Endothelial cell (in vitro differentiated cells): ENCODE measurements around the gene GPHA2. TPM values are rescaled to one million over a fixed set of nuclear protein-coding genes. Genes with fewer than 3 reads are reported as not detected.
A peak's percentile ranks its signal among the peaks of the same experiment; 100 is the strongest.

Source experiments
- DNase-seq: peaks from one replicate; pipeline ENCODE4 v3.0.0; 2021; ENCODE audit warnings: low spot score
- H3K27ac Mint-ChIP-seq: one replicate; pipeline ENCODE4 v1.8.0; 2021; ENCODE audit warnings: mixed read lengths, inconsistent platforms; ENCODE audit not compliant: unreplicated experiment
- H3K27me3 Mint-ChIP-seq: one replicate; pipeline ENCODE4 v1.8.0; 2021; ENCODE audit warnings: mild to moderate bottlenecking, moderate library complexity, mixed read lengths, inconsistent platforms; ENCODE audit not compliant: unreplicated experiment
- H3K36me3 Mint-ChIP-seq: one replicate; pipeline ENCODE4 v1.8.0; 2021; ENCODE audit warnings: mild to moderate bottlenecking, low read depth, mixed read lengths, inconsistent platforms; ENCODE audit not compliant: unreplicated experiment
- H3K4me1 Mint-ChIP-seq: one replicate; pipeline ENCODE4 v1.8.0; 2021; ENCODE audit warnings: mild to moderate bottlenecking, mixed read lengths, inconsistent platforms; ENCODE audit not compliant: unreplicated experiment
- H3K4me3 Mint-ChIP-seq: one replicate; pipeline ENCODE4 v1.8.0; 2021; ENCODE audit warnings: mild to moderate bottlenecking, mixed read lengths, inconsistent platforms; ENCODE audit not compliant: unreplicated experiment
- H3K9me3 Mint-ChIP-seq: one replicate; pipeline ENCODE4 v1.8.0; 2021; ENCODE audit warnings: mixed read lengths, inconsistent platforms; ENCODE audit not compliant: unreplicated experiment
- CTCF ChIP-seq: fragments of 200-600 bp; sonication (generic); IDR thresholded peaks from one replicate; pipeline ENCODE4 v1.5.0; 2021; ENCODE audit warnings: antibody characterized with exemption; ENCODE audit not compliant: unreplicated experiment
- total RNA-seq: library from RNA; stranded (reverse); fragmentation: NEBNext Ultra II Directional; extraction: Animal tissue kit (Norgen Biotek cat#: 25700); gene quantifications from one replicate; pipeline ENCODE4 v1.2.1, GENCODE V29; 2021; ENCODE audit not compliant: unreplicated experiment

GPHA2 gene
- total RNA-seq, 1 donor from 2014 or later, result not detected

DNA sequence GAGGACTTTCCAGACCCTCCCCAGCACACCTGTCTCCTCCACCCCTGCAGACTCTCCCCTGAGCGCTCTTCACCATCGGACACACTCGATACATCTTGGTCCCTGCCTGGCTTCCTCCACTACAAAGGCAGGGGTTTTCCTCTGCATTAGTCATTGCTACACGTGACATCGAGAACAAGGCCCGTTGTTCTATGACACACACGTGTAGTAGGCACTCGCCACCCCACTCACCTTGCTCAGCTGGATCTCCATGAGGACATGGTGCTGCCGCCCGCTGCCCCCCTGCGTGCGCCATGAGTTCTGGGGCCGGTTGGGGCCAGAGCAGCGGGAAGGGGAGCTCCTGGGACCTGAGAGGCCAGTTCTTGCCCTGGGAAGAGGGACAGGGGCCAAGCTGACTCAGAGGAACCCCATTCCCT is 35.4 kb downstream of the GPHA2 start:
- peaks cover 9% of the 10 kb centered on the region for H3K27me3 Mint-ChIP-seq
- no peak for DNase-seq
- H3K4me3 Mint-ChIP-seq, result peak overlapping the region; percentile 22
- H3K4me1 Mint-ChIP-seq, result no peaks in the 10 kb centered on the region
- no peaks in the 10 kb centered on the region for H3K9me3 Mint-ChIP-seq
- H3K36me3 Mint-ChIP-seq, result peaks cover 28% of the 10 kb centered on the region
- peak overlapping the region; percentile 62 for H3K27ac Mint-ChIP-seq
- no peak for TF ChIP-seq CTCF

GRCh38 chr11:64898541-64898940 is 37.2 kb downstream of the GPHA2 start:
- Mint-ChIP-seq H3K4me1 (no peaks in the 10 kb centered on the region), H3K27me3 (peaks cover 9% of the 10 kb centered on the region), H3K27ac (no peak overlapping the region), H3K9me3 (no peaks in the 10 kb centered on the region), H3K4me3 (no peak overlapping the region), H3K36me3 (peaks cover 23% of the 10 kb centered on the region)
- no peak for DNase-seq
- no peak for TF ChIP-seq CTCF

DNA sequence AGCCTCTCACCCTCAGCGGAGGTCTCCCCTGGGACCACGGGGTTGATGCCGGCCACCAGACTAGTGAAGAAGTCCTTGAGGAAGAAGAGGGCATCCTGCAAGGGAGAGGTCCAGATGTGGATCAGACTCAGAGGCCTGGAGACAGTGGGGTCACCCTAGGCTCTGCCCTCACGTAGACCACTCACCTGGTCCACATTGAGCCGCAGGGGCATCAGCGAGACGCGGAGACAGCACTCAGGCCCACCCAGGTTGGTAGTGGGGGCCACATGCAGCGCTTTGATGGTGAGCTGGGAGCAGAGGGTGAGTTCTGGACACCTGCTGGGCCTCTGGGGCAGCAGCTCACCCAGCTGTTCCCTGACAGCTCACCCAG is 37.6 kb downstream of the GPHA2 start:
- peaks cover 9% of the 10 kb centered on the region for H3K27me3 Mint-ChIP-seq
- H3K36me3 Mint-ChIP-seq, result peaks cover 23% of the 10 kb centered on the region
- H3K27ac Mint-ChIP-seq, result no peak overlapping the region
- H3K9me3 Mint-ChIP-seq, result no peaks in the 10 kb centered on the region
- no peak for TF ChIP-seq CTCF
- DNase-seq, result no peak
- H3K4me1 Mint-ChIP-seq, result no peaks in the 10 kb centered on the region
- no peak overlapping the region for H3K4me3 Mint-ChIP-seq

DNA sequence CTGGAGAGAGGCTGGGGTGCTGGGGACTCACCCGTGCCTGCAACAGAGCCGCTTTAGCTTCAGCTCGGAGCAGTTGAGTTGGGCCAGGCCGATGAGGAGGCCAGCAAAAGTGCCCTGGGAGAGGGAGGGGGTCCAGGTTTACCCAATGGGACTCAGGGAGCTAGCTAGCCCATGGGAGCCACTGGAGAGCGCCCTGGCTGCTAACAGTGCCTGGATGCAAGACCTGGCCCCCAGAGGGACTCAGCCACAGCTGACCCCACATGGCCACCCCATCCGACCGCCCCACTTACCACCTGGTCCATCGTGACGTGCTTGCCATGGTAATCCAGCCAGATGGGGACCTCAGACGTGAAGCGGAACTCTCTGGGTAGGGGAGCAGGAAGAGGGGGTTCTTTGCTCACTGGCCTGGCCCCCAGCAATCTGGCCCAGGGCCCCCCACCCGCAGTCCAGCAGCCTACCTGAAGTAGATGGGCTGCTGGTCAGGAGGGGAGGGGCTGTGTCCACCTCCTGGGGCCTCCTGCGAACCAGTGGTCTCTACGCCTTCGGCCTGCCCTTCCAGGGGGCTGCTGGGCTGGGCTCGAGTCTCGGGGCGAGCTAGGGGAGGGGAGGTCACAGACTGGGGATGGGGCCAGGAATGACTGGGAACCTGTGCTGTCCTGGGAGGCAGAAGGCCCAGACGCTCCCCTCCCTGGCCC is 38.2 kb downstream of the GPHA2 start:
- Mint-ChIP-seq H3K27ac (no peak overlapping the region), H3K9me3 (no peaks in the 10 kb centered on the region), H3K4me1 (no peaks in the 10 kb centered on the region), H3K36me3 (peaks cover 23% of the 10 kb centered on the region), H3K27me3 (peaks cover 9% of the 10 kb centered on the region), H3K4me3 (no peak overlapping the region)
- no peak for TF ChIP-seq CTCF
- DNase-seq, result no peak

GRCh38 chr11:64896448-64897022 is 39.2 kb downstream of the GPHA2 start:
- no peak for TF ChIP-seq CTCF
- H3K4me1 Mint-ChIP-seq, result no peaks in the 10 kb centered on the region
- H3K4me3 Mint-ChIP-seq, result no peak overlapping the region
- H3K9me3 Mint-ChIP-seq, result no peaks in the 10 kb centered on the region
- no peak overlapping the region for H3K27ac Mint-ChIP-seq
- H3K27me3 Mint-ChIP-seq, result peaks cover 12% of the 10 kb centered on the region
- peaks cover 21% of the 10 kb centered on the region for H3K36me3 Mint-ChIP-seq
- no peak for DNase-seq
